ENCODE results near the gene UST. TPM values are rescaled to one million over a fixed set of nuclear protein-coding genes. Genes with fewer than 3 reads are reported as not detected.

Gene UST
- total and polyA plus RNA-seq, 2 experiments from 2014 or later, result 2.9 to 4.0 TPM

DNA sequence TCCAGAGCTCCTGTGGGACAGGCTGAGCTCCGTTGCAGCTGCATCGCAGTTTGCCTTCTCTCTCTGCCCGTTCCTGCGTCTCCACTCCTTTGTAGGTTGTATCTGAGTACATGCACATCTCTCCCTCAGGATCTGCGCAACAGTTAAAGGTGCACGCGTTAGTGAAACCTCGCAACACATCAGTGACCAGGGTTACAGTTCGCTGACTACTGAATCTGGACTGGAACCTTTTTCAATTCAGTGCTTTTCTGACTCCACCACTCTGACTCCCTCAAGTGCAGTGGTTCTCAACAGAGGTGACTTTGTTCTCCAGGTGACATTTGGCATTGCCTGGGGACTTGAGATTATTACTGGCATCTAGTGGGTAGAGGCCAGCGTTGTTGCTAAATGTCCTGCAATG lies 44.0 kb downstream of the UST start:
- Histone ChIP-seq H3K27me3 (no peaks in the 10 kb centered on the region), H3K4me3 (no peak overlapping the region), H3K27ac (no peak overlapping the region), H3K4me1 (ENCODE audit: low read depth) (no peaks in the 10 kb centered on the region), H3K9me3 (ENCODE audit: low read depth) (no peaks in the 10 kb centered on the region), H3K36me3 (no peaks in the 10 kb centered on the region)
- TF ChIP-seq, protein P1, sequence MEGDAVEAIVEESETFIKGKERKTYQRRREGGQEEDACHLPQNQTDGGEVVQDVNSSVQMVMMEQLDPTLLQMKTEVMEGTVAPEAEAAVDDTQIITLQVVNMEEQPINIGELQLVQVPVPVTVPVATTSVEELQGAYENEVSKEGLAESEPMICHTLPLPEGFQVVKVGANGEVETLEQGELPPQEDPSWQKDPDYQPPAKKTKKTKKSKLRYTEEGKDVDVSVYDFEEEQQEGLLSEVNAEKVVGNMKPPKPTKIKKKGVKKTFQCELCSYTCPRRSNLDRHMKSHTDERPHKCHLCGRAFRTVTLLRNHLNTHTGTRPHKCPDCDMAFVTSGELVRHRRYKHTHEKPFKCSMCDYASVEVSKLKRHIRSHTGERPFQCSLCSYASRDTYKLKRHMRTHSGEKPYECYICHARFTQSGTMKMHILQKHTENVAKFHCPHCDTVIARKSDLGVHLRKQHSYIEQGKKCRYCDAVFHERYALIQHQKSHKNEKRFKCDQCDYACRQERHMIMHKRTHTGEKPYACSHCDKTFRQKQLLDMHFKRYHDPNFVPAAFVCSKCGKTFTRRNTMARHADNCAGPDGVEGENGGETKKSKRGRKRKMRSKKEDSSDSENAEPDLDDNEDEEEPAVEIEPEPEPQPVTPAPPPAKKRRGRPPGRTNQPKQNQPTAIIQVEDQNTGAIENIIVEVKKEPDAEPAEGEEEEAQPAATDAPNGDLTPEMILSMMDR (IDR thresholded peaks at IDR 0.05; ENCODE audit: low read depth, low read length), result no peak
- DNase-seq (ENCODE audit: low read depth in 1 of 2, low spot score in 1 of 2), result no peak

DNA sequence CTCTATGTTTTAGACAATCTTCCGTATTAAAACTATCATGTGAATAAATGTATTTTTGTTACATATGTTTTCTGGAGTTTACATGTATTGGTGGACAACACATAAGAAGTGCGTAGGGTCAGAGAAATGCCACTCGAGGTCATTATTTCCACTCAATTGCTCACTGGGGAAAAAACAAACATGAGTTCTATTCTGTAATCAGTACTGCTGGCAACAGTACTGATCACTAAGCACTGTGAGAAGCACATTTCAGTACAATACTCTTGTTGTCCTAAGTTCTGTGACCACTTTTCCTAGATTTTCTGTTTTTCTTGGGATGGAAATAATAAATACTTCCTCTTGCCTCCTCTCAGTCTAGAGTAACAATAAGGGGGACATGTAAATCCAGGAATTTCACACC lies 44.5 kb downstream of the UST start:
- no peak overlapping the region for H3K4me3 ChIP-seq
- H3K4me1 ChIP-seq (ENCODE audit: low read depth), result no peaks in the 10 kb centered on the region
- H3K36me3 ChIP-seq, result no peaks in the 10 kb centered on the region
- TF ChIP-seq, protein P1 (IDR thresholded peaks at IDR 0.05; ENCODE audit: low read depth, low read length), result no peak
- DNase-seq (ENCODE audit: low read depth in 1 of 2, low spot score in 1 of 2), result no peak
- H3K9me3 ChIP-seq (ENCODE audit: low read depth), result no peaks in the 10 kb centered on the region
- H3K27ac ChIP-seq, result no peak overlapping the region
- H3K27me3 ChIP-seq, result no peaks in the 10 kb centered on the region

DNA sequence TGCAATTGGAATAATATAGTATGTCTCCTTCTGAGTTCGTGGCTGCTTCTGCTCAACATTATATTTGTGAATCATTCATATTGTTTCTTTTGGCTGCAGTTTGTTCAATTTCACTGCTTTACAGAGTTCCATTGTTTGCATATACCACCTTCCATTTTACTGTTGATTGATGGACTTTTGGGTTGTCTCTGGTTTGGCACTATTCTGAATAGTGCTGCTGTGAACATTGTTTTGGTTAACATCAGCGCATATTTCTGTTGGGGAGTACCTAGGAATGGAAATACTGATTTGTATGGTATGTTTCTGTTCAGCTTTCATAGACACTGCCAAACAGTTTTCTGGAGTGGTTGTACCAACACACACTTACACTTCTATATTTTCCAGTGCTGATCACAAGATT lies 46.9 kb downstream of the UST start:
- TF ChIP-seq, protein P1 (IDR thresholded peaks at IDR 0.05; ENCODE audit: low read depth, low read length), result no peak
- Histone ChIP-seq H3K4me3 (no peak overlapping the region), H3K4me1 (ENCODE audit: low read depth) (no peaks in the 10 kb centered on the region), H3K9me3 (ENCODE audit: low read depth) (no peaks in the 10 kb centered on the region), H3K36me3 (no peaks in the 10 kb centered on the region), H3K27me3 (no peaks in the 10 kb centered on the region), H3K27ac (no peak overlapping the region)
- DNase-seq (ENCODE audit: low read depth in 1 of 2, low spot score in 1 of 2), result no peak

DNA sequence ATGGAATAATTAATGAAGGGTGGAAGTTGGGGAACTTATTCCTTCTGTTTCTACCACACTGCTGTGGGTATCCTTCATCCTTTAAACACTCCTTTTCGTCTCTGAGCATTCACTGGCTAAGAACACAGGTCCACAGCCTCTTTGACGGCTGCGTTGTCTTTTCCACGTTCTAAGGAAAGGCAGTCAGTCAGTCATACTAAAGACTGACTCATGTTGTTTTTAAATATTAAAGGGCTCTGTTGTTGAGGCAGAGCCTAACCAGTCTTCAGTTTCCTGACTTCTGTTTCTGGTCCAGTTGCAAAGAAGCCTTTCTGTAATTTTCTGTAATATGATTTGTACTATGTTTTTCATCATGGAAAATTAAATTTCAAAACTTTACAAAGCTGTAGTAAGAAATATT lies 48.0 kb downstream of the UST start:
- no peaks in the 10 kb centered on the region for H3K4me1 ChIP-seq (ENCODE audit: low read depth)
- H3K4me3 ChIP-seq, result no peak overlapping the region
- TF ChIP-seq, protein P1 (IDR thresholded peaks at IDR 0.05; ENCODE audit: low read depth, low read length), result no peak
- H3K27me3 ChIP-seq, result no peaks in the 10 kb centered on the region
- no peaks in the 10 kb centered on the region for H3K9me3 ChIP-seq (ENCODE audit: low read depth)
- H3K27ac ChIP-seq, result no peak overlapping the region
- DNase-seq (ENCODE audit: low read depth in 1 of 2, low spot score in 1 of 2), result no peak
- no peaks in the 10 kb centered on the region for H3K36me3 ChIP-seq

DNA sequence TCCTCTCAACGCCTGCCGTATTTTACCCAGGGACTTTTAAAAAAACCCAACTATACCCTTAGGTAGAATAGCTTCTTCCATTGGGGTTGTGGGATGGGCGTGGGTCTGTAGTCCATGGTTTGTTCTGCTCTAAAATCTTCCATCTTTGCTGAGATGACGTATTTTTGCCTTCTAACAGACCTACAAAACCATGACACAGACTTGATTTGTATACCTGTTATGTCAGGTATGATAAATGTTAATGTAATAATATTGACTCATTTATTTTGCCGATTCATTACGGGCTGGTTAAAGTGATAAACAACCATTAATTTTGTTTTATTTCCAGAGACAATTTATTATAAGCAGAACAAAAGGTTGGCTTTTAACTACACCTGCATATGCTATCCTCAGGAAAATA lies 48.7 kb downstream of the UST start:
- H3K9me3 ChIP-seq (ENCODE audit: low read depth), result no peaks in the 10 kb centered on the region
- H3K27me3 ChIP-seq, result no peaks in the 10 kb centered on the region
- TF ChIP-seq, protein P1 (IDR thresholded peaks at IDR 0.05; ENCODE audit: low read depth, low read length), result no peak
- H3K4me3 ChIP-seq, result no peak overlapping the region
- H3K27ac ChIP-seq, result no peak overlapping the region
- H3K36me3 ChIP-seq, result no peaks in the 10 kb centered on the region
- H3K4me1 ChIP-seq (ENCODE audit: low read depth), result no peaks in the 10 kb centered on the region
- DNase-seq (ENCODE audit: low read depth in 1 of 2, low spot score in 1 of 2), result no peak

DNA sequence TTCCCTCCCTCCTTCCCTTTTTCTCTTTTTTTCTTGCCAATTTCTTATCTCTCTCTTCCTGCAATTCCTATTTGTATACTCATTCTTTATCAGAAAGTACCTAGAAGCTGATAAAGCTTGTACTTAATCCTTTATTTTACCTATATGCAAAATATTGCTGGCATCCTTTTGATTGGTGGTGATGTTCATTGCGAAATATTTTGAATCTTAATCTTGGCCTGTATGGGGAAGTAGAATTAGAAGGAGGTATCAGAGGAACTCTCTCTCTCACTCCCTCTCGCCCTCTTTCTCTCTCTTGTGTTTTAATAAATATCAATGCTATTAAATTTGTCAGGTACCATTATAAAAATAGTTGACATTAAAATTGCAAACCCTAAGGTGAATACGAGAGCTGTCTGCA lies 52.8 kb downstream of the UST start:
- no peak overlapping the region for H3K4me3 ChIP-seq
- no peaks in the 10 kb centered on the region for H3K9me3 ChIP-seq (ENCODE audit: low read depth)
- no peaks in the 10 kb centered on the region for H3K36me3 ChIP-seq
- no peak for DNase-seq (ENCODE audit: low read depth in 1 of 2, low spot score in 1 of 2)
- TF ChIP-seq, protein P1 (IDR thresholded peaks at IDR 0.05; ENCODE audit: low read depth, low read length), result no peak
- H3K27me3 ChIP-seq, result no peaks in the 10 kb centered on the region
- no peak overlapping the region for H3K27ac ChIP-seq
- H3K4me1 ChIP-seq (ENCODE audit: low read depth), result no peaks in the 10 kb centered on the region

Data from cardiac muscle cell (in vitro differentiated cells and primary cell).